HepG2 (cell line): Measurements from ENCODE around the gene MRPL18. TPM values are rescaled to one million over a fixed set of nuclear protein-coding genes. Genes with fewer than 3 reads are reported as not detected.
A peak's percentile ranks its signal among the peaks of the same experiment; 100 is the strongest.

ENCODE experiments used
- AHR ChIP-seq: IDR thresholded peaks from 2 replicates; pipeline ENCODE4 v1.6.1; 2018; ENCODE audit warnings: missing genetic modification reagents, missing compliant biosample characterization
- ATF5 ChIP-seq: sonication (generic); formaldehyde crosslinking; IDR thresholded peaks from 2 replicates; pipeline ENCODE4 v1.4.0; 2020; ENCODE audit warnings: mild to moderate bottlenecking, low read depth, missing genetic modification reagents
- ATRX ChIP-seq: sonication (generic); formaldehyde crosslinking; IDR thresholded peaks from 2 replicates; pipeline ENCODE4 v1.4.0; 2020; ENCODE audit warnings: missing genetic modification reagents, borderline replicate concordance
- CAMTA2 ChIP-seq: sonication (generic); formaldehyde crosslinking; IDR thresholded peaks from 2 replicates; pipeline ENCODE4 v1.4.0; 2020; ENCODE audit warnings: mild to moderate bottlenecking, missing genetic modification reagents, borderline replicate concordance
- CENPT ChIP-seq: sonication (generic); formaldehyde crosslinking; IDR thresholded peaks from 2 replicates; pipeline ENCODE4 v1.8.0; 2022; ENCODE audit warnings: low read depth, mild to moderate bottlenecking, moderate library complexity, missing genetic modification reagents
- EZH2 ChIP-seq: conservative IDR thresholded peaks from 2 replicates; pipeline ENCODE4 v1.6.1; 2012; ENCODE audit warnings: mild to moderate bottlenecking, low read depth, low read length, moderate library complexity
- GZF1 ChIP-seq: sonication (generic); formaldehyde crosslinking; IDR thresholded peaks from 2 replicates; pipeline ENCODE4 v1.5.1; 2020; ENCODE audit warnings: mild to moderate bottlenecking, missing genetic modification reagents
- HMG20B ChIP-seq: conservative IDR thresholded peaks from 2 replicates; pipeline ENCODE4 v1.6.1; 2016; ENCODE audit warnings: missing genetic modification reagents, missing compliant biosample characterization
- NFKBIZ ChIP-seq: IDR thresholded peaks from 2 replicates; pipeline ENCODE4 v1.6.1; 2018; ENCODE audit warnings: missing genetic modification reagents, missing compliant biosample characterization
- POGK ChIP-seq: sonication (generic); formaldehyde crosslinking; conservative IDR thresholded peaks from 2 replicates; pipeline ENCODE4 v1.8.0; 2022; ENCODE audit warnings: mild to moderate bottlenecking, moderate library complexity, missing genetic modification reagents
- RAD21 ChIP-seq: fragments of 450-650 bp; formaldehyde crosslinking; IDR thresholded peaks from 2 replicates; pipeline ENCODE4 v1.5.0; 2020; ENCODE audit warnings: mild to moderate bottlenecking
- SRF ChIP-seq: IDR thresholded peaks from 2 replicates; pipeline ENCODE4 v1.6.1; 2011; ENCODE audit warnings: mild to moderate bottlenecking, low read depth, low read length, moderate library complexity
- ZNF160 ChIP-seq: sonication (generic); formaldehyde crosslinking; IDR thresholded peaks from 2 replicates; pipeline ENCODE4 v1.8.0; 2022; ENCODE audit warnings: mild to moderate bottlenecking, inconsistent platforms, missing genetic modification reagents
- ZNF235 ChIP-seq: sonication (generic); formaldehyde crosslinking; IDR thresholded peaks from 2 replicates; pipeline ENCODE4 v1.8.1; 2023; ENCODE audit warnings: mild to moderate bottlenecking, missing genetic modification reagents, borderline replicate concordance
- ZNF318 ChIP-seq: sonication (generic); formaldehyde crosslinking; IDR thresholded peaks from 2 replicates; pipeline ENCODE4 v1.4.0; 2020; ENCODE audit warnings: mild to moderate bottlenecking, missing genetic modification reagents
- ZNF329 ChIP-seq: sonication (generic); formaldehyde crosslinking; IDR thresholded peaks from 2 replicates; pipeline ENCODE4 v1.9.0; 2021; ENCODE audit warnings: low read depth, mild to moderate bottlenecking, missing genetic modification reagents
- ZNF468 ChIP-seq: sonication (generic); formaldehyde crosslinking; IDR thresholded peaks from 2 replicates; pipeline ENCODE4 v1.8.0; 2022; ENCODE audit warnings: mild to moderate bottlenecking, moderate library complexity, missing genetic modification reagents
- ZNF484 ChIP-seq: sonication (generic); formaldehyde crosslinking; IDR thresholded peaks from 2 replicates; pipeline ENCODE4 v1.5.1; 2020; ENCODE audit warnings: mild to moderate bottlenecking, low read depth, missing genetic modification reagents, borderline replicate concordance
- polyA plus RNA-seq, 8 experiments: library from polyadenylated mRNA; depleted of rRNA in 3 of 8; stranded (reverse) in 7 of 8; unstranded in 1 of 8; fragments of >200 nt; fragmentation: Illumina TruSeq in 4 of 8; extraction: Trizol in 4 of 8; gene quantifications; 2 replicates each; pipeline versions ENCODE4 v1.2.1 to v1.2.3, GENCODE V29; 2011 to 2016; ENCODE audit warnings: low read depth in 4 of 8, missing spikeins in 1 of 8, mixed read lengths in 1 of 8; ENCODE audit not compliant: insufficient read depth in 1 of 8
- total RNA-seq, 5 experiments: library from RNA; depleted of rRNA; stranded (reverse); fragments of >200 nt; fragmentation: Illumina TruSeq; extraction: Trizol; gene quantifications; 2 replicates each; pipeline ENCODE4 v1.2.3, GENCODE V29; 2016; ENCODE audit warnings: low read depth in 1 of 5

The MRPL18 gene
- total and polyA plus RNA-seq, 2 of the 13 experiments (the other 11 are each of a cell fraction or from before 2014, with no cell fraction given) = 85.6 to 176 TPM

- TF ChIP-seq ATF5 (CRISPR knock-in tag) (no peak), CAMTA2 (CRISPR knock-in tag) (0 out of 2 replicates have a peak, but pooled peaks have one; percentile 71), GZF1 (peak; percentile 74; the same call in 1 of the 2 replicates), ZNF484 (CRISPR knock-in tag) (peak; percentile 56; the same call in 1 of the 2 replicates), EZH2 (no peak), ZNF468 (no peak), CENPT (CRISPR knock-in tag) (peak; percentile 75; the same call in 1 of the 2 replicates), RAD21 (CRISPR knock-in tag) (peak; percentile 60), HMG20B (CRISPR knock-in tag) (0 out of 2 replicates have a peak, but pooled peaks have one; percentile 34), ATRX (no peak), ZNF318 (CRISPR knock-in tag) (0 out of 2 replicates have a peak, but pooled peaks have one; percentile 78), ZNF235 (CRISPR knock-in tag) (peak; percentile 77; the same call in 1 of the 2 replicates), ZNF160 (CRISPR knock-in tag) (peak; percentile 91; the same call in 1 of the 2 replicates), SRF (no peak; the same call in 1 of the 2 replicates), AHR (CRISPR knock-in tag) (no peak; the same call in none of the 2 replicates), NFKBIZ (CRISPR knock-in tag) (peak; percentile 74; the same call in 1 of the 2 replicates), POGK (CRISPR knock-in tag) (no peak), ZNF329 (CRISPR knock-in tag) (no peak; the same call in 1 of the 2 replicates)
Measured at GRCh38 chr6:159761873-159762680, 28.2 kb upstream of the MRPL18 start, which contains the start of gene ACAT2 (continued).
